Measurements from ENCODE around the gene TMED8.

TMED8 gene

DNA sequence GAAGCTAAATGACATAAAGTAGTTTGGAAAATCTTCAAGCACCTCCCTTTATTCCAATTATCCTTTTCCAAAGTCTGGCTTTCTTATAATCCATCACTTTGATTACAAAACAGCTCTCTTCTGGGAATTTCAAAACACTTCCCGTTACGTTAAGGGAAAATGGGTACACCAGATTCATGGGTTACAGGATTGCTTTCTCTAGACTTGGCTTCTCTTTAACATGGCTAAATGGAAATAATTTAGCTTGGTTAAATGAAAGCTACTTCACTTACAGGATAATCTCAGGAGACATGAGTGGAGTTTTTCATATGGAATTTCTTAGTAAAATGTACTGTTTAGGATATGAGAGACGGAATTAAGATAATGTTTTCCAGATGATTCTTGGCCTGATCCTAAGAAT lies 41.3 kb downstream of the TMED8 start:
- no peaks in the 10 kb centered on the region for H3K79me2 ChIP-seq
- H3K27ac ChIP-seq: no peak overlapping the region
- no peak overlapping the region for H2AFZ ChIP-seq
- H3K4me3 ChIP-seq (ENCODE audit: low read depth, low read length): no peak overlapping the region
- H3K9ac ChIP-seq: no peak overlapping the region
- H3K27me3 ChIP-seq (ENCODE audit: control insufficient read depth, insufficient read depth, low read length): no peaks in the 10 kb centered on the region
- no peaks in the 10 kb centered on the region for H3K36me3 ChIP-seq (ENCODE audit: control insufficient read depth, insufficient read depth, low read length)
- no peak overlapping the region for H3K4me2 ChIP-seq (ENCODE audit: low read length)
- H3K4me1 ChIP-seq: no peaks in the 10 kb centered on the region
- TF ChIP-seq, protein P1, sequence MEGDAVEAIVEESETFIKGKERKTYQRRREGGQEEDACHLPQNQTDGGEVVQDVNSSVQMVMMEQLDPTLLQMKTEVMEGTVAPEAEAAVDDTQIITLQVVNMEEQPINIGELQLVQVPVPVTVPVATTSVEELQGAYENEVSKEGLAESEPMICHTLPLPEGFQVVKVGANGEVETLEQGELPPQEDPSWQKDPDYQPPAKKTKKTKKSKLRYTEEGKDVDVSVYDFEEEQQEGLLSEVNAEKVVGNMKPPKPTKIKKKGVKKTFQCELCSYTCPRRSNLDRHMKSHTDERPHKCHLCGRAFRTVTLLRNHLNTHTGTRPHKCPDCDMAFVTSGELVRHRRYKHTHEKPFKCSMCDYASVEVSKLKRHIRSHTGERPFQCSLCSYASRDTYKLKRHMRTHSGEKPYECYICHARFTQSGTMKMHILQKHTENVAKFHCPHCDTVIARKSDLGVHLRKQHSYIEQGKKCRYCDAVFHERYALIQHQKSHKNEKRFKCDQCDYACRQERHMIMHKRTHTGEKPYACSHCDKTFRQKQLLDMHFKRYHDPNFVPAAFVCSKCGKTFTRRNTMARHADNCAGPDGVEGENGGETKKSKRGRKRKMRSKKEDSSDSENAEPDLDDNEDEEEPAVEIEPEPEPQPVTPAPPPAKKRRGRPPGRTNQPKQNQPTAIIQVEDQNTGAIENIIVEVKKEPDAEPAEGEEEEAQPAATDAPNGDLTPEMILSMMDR (IDR thresholded peaks at IDR 0.05): no peak
- H3K9me3 ChIP-seq (ENCODE audit: control insufficient read depth, low read length): no peaks in the 10 kb centered on the region

DNA sequence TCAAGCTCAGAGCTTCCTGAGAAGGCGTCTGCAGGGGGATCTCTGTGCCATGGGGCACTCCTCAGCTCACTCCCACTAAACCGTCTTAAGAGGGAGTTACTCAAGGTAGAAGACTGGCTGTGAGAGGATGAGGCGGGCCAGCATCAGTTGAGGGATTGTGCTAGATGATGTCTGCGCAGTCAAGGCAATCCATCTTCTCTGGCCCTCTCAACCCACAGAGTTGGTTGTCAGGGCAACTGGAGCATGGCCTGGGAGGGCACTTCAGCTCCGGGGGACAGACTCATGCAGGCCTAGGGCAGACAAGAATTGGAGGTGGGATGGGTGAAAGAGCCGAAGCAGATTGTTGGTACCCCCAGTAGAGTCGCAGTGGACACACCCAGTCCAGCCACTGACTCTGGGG lies 47.0 kb downstream of the TMED8 start:
- Histone ChIP-seq H3K4me3 (ENCODE audit: low read depth, low read length) (no peak overlapping the region), H3K79me2 (no peaks in the 10 kb centered on the region), H3K27me3 (ENCODE audit: control insufficient read depth, insufficient read depth, low read length) (no peaks in the 10 kb centered on the region), H3K36me3 (ENCODE audit: control insufficient read depth, insufficient read depth, low read length) (no peaks in the 10 kb centered on the region), H3K4me1 (peaks cover 5% of the 10 kb centered on the region), H2AFZ (no peak overlapping the region), H3K4me2 (ENCODE audit: low read length) (no peak overlapping the region), H3K27ac (no peak overlapping the region), H3K9ac (no peak overlapping the region), H3K9me3 (ENCODE audit: control insufficient read depth, low read length) (no peaks in the 10 kb centered on the region)
- TF ChIP-seq, protein P1 (IDR thresholded peaks at IDR 0.05): no peak

DNA sequence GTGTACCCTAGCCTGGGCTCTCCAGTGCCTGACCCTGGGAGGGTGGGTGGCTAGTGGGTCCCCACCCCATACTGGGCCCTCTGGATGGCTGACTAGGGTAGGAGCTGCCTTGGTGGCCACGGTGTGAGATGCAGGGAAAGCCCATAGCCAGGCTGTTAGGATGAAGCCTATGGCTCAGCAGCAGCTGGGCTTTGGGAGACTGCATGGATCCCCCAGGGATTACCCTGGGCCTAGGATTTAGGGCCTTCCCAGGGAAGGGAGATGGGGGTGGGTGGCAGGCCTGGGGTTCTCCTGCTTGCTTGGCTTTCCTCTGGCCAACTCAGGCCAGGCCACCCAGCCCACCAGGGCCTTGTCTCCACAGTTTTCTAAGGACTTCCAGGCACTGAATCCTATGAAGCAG lies 49.8 kb downstream of the TMED8 start:
- Histone ChIP-seq H3K79me2 (no peaks in the 10 kb centered on the region), H3K9ac (no peak overlapping the region), H2AFZ (no peak overlapping the region), H3K27me3 (ENCODE audit: control insufficient read depth, insufficient read depth, low read length) (no peaks in the 10 kb centered on the region), H3K4me3 (ENCODE audit: low read depth, low read length) (no peak overlapping the region), H3K36me3 (ENCODE audit: control insufficient read depth, insufficient read depth, low read length) (no peaks in the 10 kb centered on the region), H3K4me1 (peaks cover 15% of the 10 kb centered on the region), H3K4me2 (ENCODE audit: low read length) (no peak overlapping the region), H3K27ac (no peak overlapping the region), H3K9me3 (ENCODE audit: control insufficient read depth, low read length) (no peaks in the 10 kb centered on the region)
- TF ChIP-seq, protein P1 (IDR thresholded peaks at IDR 0.05): no peak

DNA sequence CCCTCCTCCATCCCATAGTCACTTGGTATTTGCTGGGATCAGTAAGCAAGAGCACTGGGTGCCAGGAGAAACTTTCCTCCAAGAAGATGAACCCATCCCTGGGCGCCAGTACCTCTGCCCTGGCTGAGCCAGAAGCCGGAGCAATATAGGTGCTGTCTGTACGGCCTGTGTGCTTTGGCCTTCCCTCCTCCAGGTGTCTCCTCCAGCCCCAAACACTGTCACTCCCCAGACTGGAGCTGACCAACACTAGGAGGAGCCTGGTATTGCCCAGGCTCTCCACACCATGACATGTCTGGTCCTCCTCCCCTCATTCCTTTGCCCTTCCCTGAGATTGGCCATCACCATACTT lies 51.2 kb downstream of the TMED8 start:
- Histone ChIP-seq H3K27ac (no peak overlapping the region), H3K4me3 (ENCODE audit: low read depth, low read length) (no peak overlapping the region), H2AFZ (peak overlapping the region; percentile 41), H3K79me2 (no peaks in the 10 kb centered on the region), H3K27me3 (ENCODE audit: control insufficient read depth, insufficient read depth, low read length) (no peaks in the 10 kb centered on the region), H3K36me3 (ENCODE audit: control insufficient read depth, insufficient read depth, low read length) (no peaks in the 10 kb centered on the region), H3K9me3 (ENCODE audit: control insufficient read depth, low read length) (no peaks in the 10 kb centered on the region), H3K4me2 (ENCODE audit: low read length) (no peak overlapping the region), H3K4me1 (peaks cover 17% of the 10 kb centered on the region), H3K9ac (no peak overlapping the region)
- TF ChIP-seq, protein P1 (IDR thresholded peaks at IDR 0.05): no peak

DNA sequence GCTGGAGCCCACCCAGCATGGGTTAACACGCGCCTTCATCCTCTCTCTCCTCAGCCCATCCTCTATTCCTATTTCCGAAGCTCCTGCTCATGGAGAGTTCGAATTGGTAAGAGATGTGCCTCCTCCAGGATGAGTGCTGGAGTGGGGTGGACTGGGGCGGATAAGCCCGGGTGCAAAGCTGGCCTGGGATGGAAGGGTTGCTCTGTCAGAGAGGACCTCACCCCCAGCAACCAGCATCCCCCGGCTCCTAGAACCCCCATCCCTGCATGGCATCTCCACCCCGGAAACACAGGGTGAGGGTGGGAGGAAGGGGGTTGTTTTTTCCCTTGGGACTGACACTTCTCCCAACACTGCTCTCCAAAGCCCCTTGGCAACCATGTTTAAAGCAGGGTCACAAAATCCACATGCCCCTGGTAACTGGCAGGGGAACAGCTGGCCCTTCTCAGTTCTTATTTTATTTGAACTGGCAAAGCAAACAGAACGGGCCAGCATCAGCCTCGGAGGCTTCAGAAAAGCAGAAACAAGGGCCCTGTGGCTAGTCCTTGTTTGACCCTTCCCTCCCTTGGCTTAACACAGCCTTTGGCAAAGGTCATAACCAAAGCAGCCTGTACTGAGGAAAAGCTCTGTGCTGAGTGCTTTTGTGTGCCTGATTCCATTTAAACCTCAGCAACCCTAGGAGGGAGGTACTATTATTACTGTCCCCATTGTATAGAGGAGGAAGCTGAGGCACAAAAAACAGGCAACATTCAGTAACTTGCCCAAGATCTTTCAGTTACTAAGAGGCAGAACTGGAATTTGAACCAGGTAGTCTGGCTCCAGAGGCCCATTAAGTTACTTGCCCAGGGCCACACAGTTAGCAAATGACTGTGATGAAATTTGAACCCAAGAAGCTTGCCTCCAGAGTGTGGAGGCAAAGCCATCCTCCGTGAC lies 51.8 kb downstream of the TMED8 start:
- H3K27me3 ChIP-seq (ENCODE audit: control insufficient read depth, insufficient read depth, low read length): no peaks in the 10 kb centered on the region
- H2AFZ ChIP-seq: peak overlapping the region; percentile 41
- H3K4me2 ChIP-seq (ENCODE audit: low read length): no peak overlapping the region
- no peak overlapping the region for H3K9ac ChIP-seq
- TF ChIP-seq, protein P1 (IDR thresholded peaks at IDR 0.05): no peak
- H3K36me3 ChIP-seq (ENCODE audit: control insufficient read depth, insufficient read depth, low read length): no peaks in the 10 kb centered on the region
- no peak overlapping the region for H3K4me3 ChIP-seq (ENCODE audit: low read depth, low read length)
- no peaks in the 10 kb centered on the region for H3K9me3 ChIP-seq (ENCODE audit: control insufficient read depth, low read length)
- peaks cover 17% of the 10 kb centered on the region for H3K4me1 ChIP-seq
- H3K79me2 ChIP-seq: no peaks in the 10 kb centered on the region
- H3K27ac ChIP-seq: no peak overlapping the region

Data from parathyroid adenoma (tissue), 2 donors.